ENCODE measurements around the gene ANO6.

- TF ChIP-seq ZBTB21 (CRISPR knock-in tag; IDR thresholded peaks at IDR 0.05; ENCODE audit: borderline replicate concordance) (no peak), ZNF423 (CRISPR knock-in tag; IDR thresholded peaks at IDR 0.05) (no peak), MLX (CRISPR knock-in tag; IDR thresholded peaks at IDR 0.05) (no peak), OVOL2 (CRISPR knock-in tag; IDR thresholded peaks at IDR 0.05; ENCODE audit: borderline replicate concordance) (no peak), HMGA2 (CRISPR knock-in tag; IDR thresholded peaks at IDR 0.05) (no peak)
- TF ChIP-seq, protein P1, sequence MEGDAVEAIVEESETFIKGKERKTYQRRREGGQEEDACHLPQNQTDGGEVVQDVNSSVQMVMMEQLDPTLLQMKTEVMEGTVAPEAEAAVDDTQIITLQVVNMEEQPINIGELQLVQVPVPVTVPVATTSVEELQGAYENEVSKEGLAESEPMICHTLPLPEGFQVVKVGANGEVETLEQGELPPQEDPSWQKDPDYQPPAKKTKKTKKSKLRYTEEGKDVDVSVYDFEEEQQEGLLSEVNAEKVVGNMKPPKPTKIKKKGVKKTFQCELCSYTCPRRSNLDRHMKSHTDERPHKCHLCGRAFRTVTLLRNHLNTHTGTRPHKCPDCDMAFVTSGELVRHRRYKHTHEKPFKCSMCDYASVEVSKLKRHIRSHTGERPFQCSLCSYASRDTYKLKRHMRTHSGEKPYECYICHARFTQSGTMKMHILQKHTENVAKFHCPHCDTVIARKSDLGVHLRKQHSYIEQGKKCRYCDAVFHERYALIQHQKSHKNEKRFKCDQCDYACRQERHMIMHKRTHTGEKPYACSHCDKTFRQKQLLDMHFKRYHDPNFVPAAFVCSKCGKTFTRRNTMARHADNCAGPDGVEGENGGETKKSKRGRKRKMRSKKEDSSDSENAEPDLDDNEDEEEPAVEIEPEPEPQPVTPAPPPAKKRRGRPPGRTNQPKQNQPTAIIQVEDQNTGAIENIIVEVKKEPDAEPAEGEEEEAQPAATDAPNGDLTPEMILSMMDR (IDR thresholded peaks at IDR 0.05), result no peak
- TF ChIP-seq, protein P2, sequence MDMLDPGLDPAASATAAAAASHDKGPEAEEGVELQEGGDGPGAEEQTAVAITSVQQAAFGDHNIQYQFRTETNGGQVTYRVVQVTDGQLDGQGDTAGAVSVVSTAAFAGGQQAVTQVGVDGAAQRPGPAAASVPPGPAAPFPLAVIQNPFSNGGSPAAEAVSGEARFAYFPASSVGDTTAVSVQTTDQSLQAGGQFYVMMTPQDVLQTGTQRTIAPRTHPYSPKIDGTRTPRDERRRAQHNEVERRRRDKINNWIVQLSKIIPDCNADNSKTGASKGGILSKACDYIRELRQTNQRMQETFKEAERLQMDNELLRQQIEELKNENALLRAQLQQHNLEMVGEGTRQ (CRISPR knock-in tag; IDR thresholded peaks at IDR 0.05), result no peak
Observed at GRCh38 chr12:45224311-45224710, 8.4 kb downstream of the ANO6 start.

Data from WTC11 (cell line).